ENCODE results near the gene ATP6V1G3. TPM values are rescaled to one million over a fixed set of nuclear protein-coding genes. Genes with fewer than 3 reads are reported as not detected.
A peak's percentile ranks its signal among the peaks of the same experiment; 100 is the strongest.
"Not testable (repeated sequence)": the region's sequence is repeated elsewhere in the genome, so short reads cannot be mapped to it uniquely, and the experiment has no call there.

Gene ATP6V1G3
- total and polyA plus RNA-seq, 4 experiments from 2014 or later = not detected

- Mint-ChIP-seq H3K4me3 (peak overlapping the region; percentile 76 to 91 (median 87)), H3K27ac (peak overlapping the region; percentile 81 to 95 (median 93)), H3K4me1 (peaks cover 45 to 64% (median 57%) of the 10 kb centered on the region in 4 donors)
- Histone ChIP-seq H3K4me3 (ENCODE audit: low read length in 2 of 2) (peak overlapping the region in 1 of 2 donors; percentile 54), H3K4me1 (ENCODE audit: insufficient read depth, low read length) (peaks cover 67% of the 10 kb centered on the region), H3K27ac (ENCODE audit: low read depth, low read length) (peak overlapping the region; percentile 45)
- H3K9me3 Mint-ChIP-seq; H3K36me3 Mint-ChIP-seq; H3K9me3 ChIP-seq (ENCODE audit: control insufficient read depth in 1 of 2, low read length in 2 of 2); H3K27me3 ChIP-seq (ENCODE audit: insufficient read depth, low read length); H3K27me3 Mint-ChIP-seq; H3K36me3 ChIP-seq (ENCODE audit: insufficient read depth, low read length): not testable (repeated sequence)
- DNase-seq = peak in 1 of 5 donors; percentile 30
- intact Hi-C loops (cut with micrococcal nuclease) = loop anchor here (5.0 to 10.0 kb wide), 3 partner anchors 33 to 411 kb away; partner anchors contain the start of gene NEK7
- ChIA-PET CTCF (ENCODE audit: partially characterized antibody) (interaction anchor here (0.7 to 4.5 kb wide), 8 partner anchors 16 to 177 kb away, joined by 3 to 32 read pairs (median 6); partner anchors contain the start of genes ATP6V1G3 and PTPRC), POLR2A (ENCODE audit: partially characterized antibody) (interaction anchor here (0.7 to 10.2 kb wide), 14 partner anchors 11 to 178 kb away, joined by 3 to 136 read pairs (median 6); partner anchors contain the start of genes ATP6V1G3 and PTPRC)
These were observed 16.4 kb downstream of the ATP6V1G3 start for GRCh38 chr1:198524127-198524526.

- Mint-ChIP-seq H3K4me1 (peaks cover 48 to 71% (median 62%) of the 10 kb centered on the region in 4 donors), H3K36me3 (no peaks in the 10 kb centered on the region), H3K9me3 (peaks cover 0 to 2% (median 0%) of the 10 kb centered on the region in 8 donors), H3K27me3 (no peaks in the 10 kb centered on the region), H3K27ac (peak overlapping the region; percentile 81 to 95 (median 93)), H3K4me3 (peak overlapping the region; percentile 76 to 91 (median 87))
- Histone ChIP-seq H3K27ac (ENCODE audit: low read depth, low read length) (peak overlapping the region; percentile 45), H3K4me1 (ENCODE audit: insufficient read depth, low read length) (peaks cover 75% of the 10 kb centered on the region), H3K4me3 (ENCODE audit: low read length in 2 of 2) (peak overlapping the region; percentile 30 to 54), H3K9me3 (ENCODE audit: control insufficient read depth in 1 of 2, low read length in 2 of 2) (no peaks in the 10 kb centered on the region), H3K36me3 (ENCODE audit: insufficient read depth, low read length) (no peaks in the 10 kb centered on the region), H3K27me3 (ENCODE audit: insufficient read depth, low read length) (no peaks in the 10 kb centered on the region)
- CTCF ChIA-PET (ENCODE audit: partially characterized antibody) = interaction anchor here (0.6 to 4.5 kb wide), 20 partner anchors 12 to 222 kb away, joined by 3 to 32 read pairs (median 4); partner anchors contain the start of genes ATP6V1G3 and PTPRC
- POLR2A ChIA-PET (ENCODE audit: partially characterized antibody) = interaction anchor here (0.7 to 10.2 kb wide), 16 partner anchors 33 to 178 kb away, joined by 3 to 136 read pairs (median 6); partner anchors contain the start of gene PTPRC
- peak in 4 of 5 donors; percentile 54 to 65 (median 60) for DNase-seq
- intact Hi-C loops (cut with micrococcal nuclease) = loop anchor here (1.0 to 10.0 kb wide), 8 partner anchors 34 to 411 kb away; partner anchors contain the start of gene NEK7
These were observed 17.1 kb downstream of the ATP6V1G3 start for GRCh38 chr1:198523182-198523950.

- H3K9me3 ChIP-seq (ENCODE audit: control insufficient read depth in 1 of 2, low read length in 2 of 2) = no peaks in the 10 kb centered on the region
- peaks cover 57 to 84% (median 64%) of the 10 kb centered on the region in 4 donors for H3K4me1 Mint-ChIP-seq
- ChIA-PET POLR2A (ENCODE audit: partially characterized antibody) (interaction anchor here (1.0 to 10.2 kb wide), 15 partner anchors 8 to 195 kb away, joined by 3 to 136 read pairs (median 12); partner anchors contain the start of gene PTPRC), CTCF (ENCODE audit: partially characterized antibody) (interaction anchor here (1.0 to 3.4 kb wide), 8 partner anchors 88 to 178 kb away, joined by 3 to 17 read pairs (median 4); no protein-coding TSS in a partner anchor)
- no peaks in the 10 kb centered on the region for H3K27me3 Mint-ChIP-seq
- intact Hi-C loops (cut with micrococcal nuclease) = loop anchor here (5.0 to 10.0 kb wide), 3 partner anchors 37 to 414 kb away; partner anchors contain the start of gene NEK7
- H3K4me3 Mint-ChIP-seq = peak overlapping the region; percentile 77 to 90 (median 80)
- H3K4me1 ChIP-seq (ENCODE audit: insufficient read depth, low read length) = peaks cover 82% of the 10 kb centered on the region
- H3K27me3 ChIP-seq (ENCODE audit: insufficient read depth, low read length) = no peaks in the 10 kb centered on the region
- peak in 4 of 5 donors; percentile 18 to 44 (median 25) for DNase-seq
- no peaks in the 10 kb centered on the region for H3K36me3 Mint-ChIP-seq
- H3K27ac Mint-ChIP-seq = peak overlapping the region; percentile 81 to 94 (median 91)
- H3K9me3 Mint-ChIP-seq = no peaks in the 10 kb centered on the region
- peak overlapping the region; percentile 57 for H3K27ac ChIP-seq (ENCODE audit: low read depth, low read length)
- no peaks in the 10 kb centered on the region for H3K36me3 ChIP-seq (ENCODE audit: insufficient read depth, low read length)
- peak overlapping the region; percentile 19 to 46 for H3K4me3 ChIP-seq (ENCODE audit: low read length in 2 of 2)
These were observed 19.8 kb downstream of the ATP6V1G3 start for GRCh38 chr1:198520524-198521254.

- POLR2A ChIA-PET (ENCODE audit: partially characterized antibody) = interaction anchor here (0.8 to 10.2 kb wide), 25 partner anchors 9 to 212 kb away, joined by 3 to 136 read pairs (median 5); partner anchors contain the start of gene PTPRC
- peaks cover 75% of the 10 kb centered on the region for H3K4me1 ChIP-seq (ENCODE audit: insufficient read depth, low read length)
- CTCF ChIA-PET (ENCODE audit: partially characterized antibody) = interaction anchor here (1.0 to 3.4 kb wide), 9 partner anchors 89 to 181 kb away, joined by 3 to 17 read pairs (median 5); no protein-coding TSS in a partner anchor
- H3K27ac ChIP-seq (ENCODE audit: low read depth, low read length) = peak overlapping the region; percentile 57
- peaks cover 56 to 87% (median 67%) of the 10 kb centered on the region in 4 donors for H3K4me1 Mint-ChIP-seq
- no peaks in the 10 kb centered on the region for H3K9me3 Mint-ChIP-seq
- H3K36me3 ChIP-seq (ENCODE audit: insufficient read depth, low read length) = no peaks in the 10 kb centered on the region
- no peaks in the 10 kb centered on the region for H3K27me3 Mint-ChIP-seq
- peak; percentile 39 to 54 (median 47) for DNase-seq
- H3K9me3 ChIP-seq (ENCODE audit: control insufficient read depth in 1 of 2, low read length in 2 of 2) = no peaks in the 10 kb centered on the region
- peak overlapping the region; percentile 81 to 94 (median 91) for H3K27ac Mint-ChIP-seq
- H3K27me3 ChIP-seq (ENCODE audit: insufficient read depth, low read length) = no peaks in the 10 kb centered on the region
- H3K4me3 Mint-ChIP-seq = peak overlapping the region; percentile 77 to 90 (median 80)
- intact Hi-C loops (cut with micrococcal nuclease) = loop anchor here (5.0 to 10.0 kb wide), 3 partner anchors 37 to 415 kb away; partner anchors contain the start of gene NEK7
- H3K36me3 Mint-ChIP-seq = no peaks in the 10 kb centered on the region
- H3K4me3 ChIP-seq (ENCODE audit: low read length in 2 of 2) = peak overlapping the region; percentile 19 to 46
These were observed 20.6 kb downstream of the ATP6V1G3 start for GRCh38 chr1:198519639-198520501.

GRCh38 chr1:198517623-198518199 is 22.8 kb downstream of the ATP6V1G3 start:
- Histone ChIP-seq H3K4me3 (ENCODE audit: low read length in 2 of 2) (no peak overlapping the region), H3K9me3 (ENCODE audit: control insufficient read depth in 1 of 2, low read length in 2 of 2) (no peaks in the 10 kb centered on the region), H3K27me3 (ENCODE audit: insufficient read depth, low read length) (no peaks in the 10 kb centered on the region), H3K27ac (ENCODE audit: low read depth, low read length) (no peak overlapping the region), H3K4me1 (ENCODE audit: insufficient read depth, low read length) (peaks cover 55% of the 10 kb centered on the region), H3K36me3 (ENCODE audit: insufficient read depth, low read length) (no peaks in the 10 kb centered on the region)
- CTCF ChIA-PET (ENCODE audit: partially characterized antibody) = no interaction called here
- Mint-ChIP-seq H3K27ac (no peak overlapping the region), H3K4me1 (peaks cover 44 to 72% (median 53%) of the 10 kb centered on the region in 4 donors), H3K9me3 (no peaks in the 10 kb centered on the region), H3K36me3 (no peaks in the 10 kb centered on the region), H3K4me3 (peak overlapping the region in 1 of 8 donors; percentile 18), H3K27me3 (no peaks in the 10 kb centered on the region)
- POLR2A ChIA-PET (ENCODE audit: partially characterized antibody) = interaction anchor here (3.8 to 8.1 kb wide), 3 partner anchors 121 to 164 kb away, joined by 25 to 104 read pairs (median 36); partner anchors contain the start of gene PTPRC
- intact Hi-C loops (cut with micrococcal nuclease) = no loop called here
- no peak for DNase-seq

GRCh38 chr1:198500096-198500495 is 40.4 kb downstream of the ATP6V1G3 start:
- Histone ChIP-seq H3K4me3 (ENCODE audit: low read length in 2 of 2) (no peak overlapping the region), H3K27ac (ENCODE audit: low read depth, low read length) (no peak overlapping the region), H3K4me1 (ENCODE audit: insufficient read depth, low read length) (no peaks in the 10 kb centered on the region), H3K36me3 (ENCODE audit: insufficient read depth, low read length) (no peaks in the 10 kb centered on the region), H3K9me3 (ENCODE audit: control insufficient read depth in 1 of 2, low read length in 2 of 2) (no peaks in the 10 kb centered on the region), H3K27me3 (ENCODE audit: insufficient read depth, low read length) (no peaks in the 10 kb centered on the region)
- Mint-ChIP-seq H3K4me1 (peaks cover 4 to 8% (median 5%) of the 10 kb centered on the region in 4 donors), H3K36me3 (peaks cover 2 to 5% of the 10 kb centered on the region in 2 donors), H3K27ac (peak overlapping the region in 1 of 7 donors; percentile 18), H3K4me3 (no peak overlapping the region), H3K27me3 (no peaks in the 10 kb centered on the region), H3K9me3 (peaks cover 3 to 31% (median 8%) of the 10 kb centered on the region in 8 donors)
- DNase-seq = no peak
- POLR2A ChIA-PET (ENCODE audit: partially characterized antibody) = no interaction called here
- intact Hi-C loops (cut with micrococcal nuclease) = no loop called here
- CTCF ChIA-PET (ENCODE audit: partially characterized antibody) = interaction anchor here (1.2 kb wide), 1 partner anchor 33 kb away, joined by 3 read pairs; no protein-coding TSS in a partner anchor

Data from CD4-positive, alpha-beta memory T cell (primary cell).